H9 (cell line): ENCODE results near the gene NCKAP5. TPM values are rescaled to one million over a fixed set of nuclear protein-coding genes. Genes with fewer than 3 reads are reported as not detected.

Experiments used
- DNase-seq: peaks from one replicate; pipeline ENCODE4 v3.0.0-alpha.2; 2017
- H2AFZ ChIP-seq: one replicate; pipeline ENCODE4 v1.6.1; 2013; ENCODE audit warnings: mild to moderate bottlenecking, low read length, control low read depth, moderate library complexity
- H2AK5ac ChIP-seq: 2 replicates; pipeline ENCODE4 v1.6.1; 2013; ENCODE audit warnings: low read length, control low read depth, mixed read lengths; ENCODE audit not compliant: insufficient read length
- H2BK120ac ChIP-seq: one replicate; pipeline ENCODE4 v1.6.1; 2013; ENCODE audit warnings: low read depth, mild to moderate bottlenecking, low read length, control low read depth, inconsistent platforms; ENCODE audit not compliant: poor library complexity, severe bottlenecking
- H2BK12ac ChIP-seq: 2 replicates; pipeline ENCODE4 v1.6.1; 2013; ENCODE audit warnings: low read length, control low read depth, mixed read lengths, low read depth; ENCODE audit not compliant: insufficient read length
- H2BK15ac ChIP-seq: 2 replicates; pipeline ENCODE4 v1.6.1; 2013; ENCODE audit warnings: low read depth, low read length, control low read depth
- H2BK20ac ChIP-seq: one replicate; pipeline ENCODE4 v1.6.1; 2013; ENCODE audit warnings: low read depth, mild to moderate bottlenecking, low read length, control low read depth, inconsistent platforms; ENCODE audit not compliant: poor library complexity, severe bottlenecking
- H2BK5ac ChIP-seq: 2 replicates; pipeline ENCODE4 v1.6.1; 2013; ENCODE audit warnings: low read length, control low read depth, mixed read lengths; ENCODE audit not compliant: insufficient read length
- H3K14ac ChIP-seq: 2 replicates; pipeline ENCODE4 v1.6.1; 2013; ENCODE audit warnings: low read length, control low read depth; ENCODE audit not compliant: insufficient read depth
- H3K18ac ChIP-seq: 2 replicates; pipeline ENCODE4 v1.6.1; 2013; ENCODE audit warnings: low read depth, mild to moderate bottlenecking, mixed read lengths, low read length, control low read depth; ENCODE audit not compliant: insufficient read length
- H3K23ac ChIP-seq: 2 replicates; pipeline ENCODE4 v1.6.1; 2013; ENCODE audit warnings: low read length, control low read depth, mixed read lengths, low read depth; ENCODE audit not compliant: insufficient read length
- H3K23me2 ChIP-seq: 2 replicates; pipeline ENCODE4 v1.6.1; 2013; ENCODE audit warnings: low read depth, mild to moderate bottlenecking, mixed read lengths, low read length, control low read depth; ENCODE audit not compliant: insufficient read length, poor library complexity, severe bottlenecking
- H3K27ac ChIP-seq: 2 replicates; pipeline ENCODE4 v1.5.1; 2013; ENCODE audit warnings: low read length, control low read depth, mixed read lengths, low read depth; ENCODE audit not compliant: insufficient read length
- H3K27me3 ChIP-seq: 2 replicates; pipeline ENCODE4 v1.6.1; 2013; ENCODE audit warnings: low read length, control low read depth, inconsistent platforms; ENCODE audit not compliant: insufficient read depth
- H3K4ac ChIP-seq: 2 replicates; pipeline ENCODE4 v1.6.1; 2013; ENCODE audit warnings: low read depth, mild to moderate bottlenecking, control low read depth, inconsistent platforms, low read length, moderate library complexity
- H3K4me1 ChIP-seq: 2 replicates; pipeline ENCODE4 v1.6.1; 2013; ENCODE audit warnings: low read length, control low read depth, inconsistent platforms; ENCODE audit not compliant: insufficient read depth
- H3K4me2 ChIP-seq: 2 replicates; pipeline ENCODE4 v1.6.1; 2013; ENCODE audit warnings: low read length, control low read depth, mixed read lengths; ENCODE audit not compliant: insufficient read length, insufficient read depth
- H3K56ac ChIP-seq: 2 replicates; pipeline ENCODE4 v1.6.1; 2013; ENCODE audit warnings: low read depth, mild to moderate bottlenecking, mixed read lengths, low read length, control low read depth; ENCODE audit not compliant: insufficient read length
- H3K79me1 ChIP-seq: 2 replicates; pipeline ENCODE4 v1.6.1; 2013; ENCODE audit warnings: low read depth, mild to moderate bottlenecking, moderate library complexity, low read length, control low read depth, inconsistent platforms; ENCODE audit not compliant: insufficient read depth, poor library complexity, severe bottlenecking
- H3K79me2 ChIP-seq: 2 replicates; pipeline ENCODE4 v1.6.1; 2013; ENCODE audit warnings: low read length, control low read depth, inconsistent platforms; ENCODE audit not compliant: insufficient read depth
- H3K9ac ChIP-seq: 2 replicates; pipeline ENCODE4 v1.6.1; 2013; ENCODE audit warnings: low read length, control low read depth, mixed read lengths; ENCODE audit not compliant: insufficient read length; ENCODE audit errors: extremely low read depth
- H3K9me3 ChIP-seq: one replicate; pipeline ENCODE4 v1.6.1; 2013; ENCODE audit warnings: low read depth, low read length, inconsistent platforms; ENCODE audit not compliant: control insufficient read depth
- H3T11ph ChIP-seq: one replicate; pipeline ENCODE4 v1.6.1; 2013; ENCODE audit warnings: mild to moderate bottlenecking, low read length, control low read depth, inconsistent platforms
- H4K20me1 ChIP-seq: one replicate; pipeline ENCODE4 v1.6.1; 2013; ENCODE audit not compliant: control insufficient read depth, insufficient read length, insufficient read depth
- H4K5ac ChIP-seq: 2 replicates; pipeline ENCODE4 v1.6.1; 2013; ENCODE audit warnings: low read depth, mild to moderate bottlenecking, mixed read lengths, low read length, control low read depth; ENCODE audit not compliant: insufficient read length
- H4K8ac ChIP-seq: replicated peaks from 2 replicates; pipeline ENCODE4 v1.6.1; 2013; ENCODE audit warnings: low read length, control low read depth, mixed read lengths, low read depth; ENCODE audit not compliant: insufficient read length
- H4K91ac ChIP-seq: 2 replicates; pipeline ENCODE4 v1.6.1; 2013; ENCODE audit warnings: low read depth, mild to moderate bottlenecking, moderate library complexity, mixed read lengths, low read length, control low read depth; ENCODE audit not compliant: insufficient read length
- H3K27ac Mint-ChIP-seq, 3 experiments: 2 replicates in 2 of 3; 3 replicates in 1 of 3; pipeline ENCODE4 v1.8.0; 2020 to 2021; ENCODE audit warnings: mixed read lengths in 3 of 3, mild to moderate bottlenecking in 1 of 3, moderate library complexity in 1 of 3
- H3K27me3 Mint-ChIP-seq: 2 replicates; pipeline ENCODE4 v1.8.0; 2021; ENCODE audit warnings: low read depth, mild to moderate bottlenecking, moderate library complexity, mixed read lengths
- H3K36me3 Mint-ChIP-seq, 3 experiments: 2 replicates in 2 of 3; 3 replicates in 1 of 3; pipeline ENCODE4 v1.8.0; 2020 to 2021; ENCODE audit warnings: low read depth in 3 of 3, mixed read lengths in 3 of 3; ENCODE audit not compliant: insufficient read depth in 1 of 3
- H3K4me1 Mint-ChIP-seq, 2 experiments: 2 replicates each; pipeline ENCODE4 v1.8.0; 2020; ENCODE audit warnings: mixed read lengths in 2 of 2
- H3K4me3 Mint-ChIP-seq, 2 experiments: 2 replicates in 1 of 2; 3 replicates in 1 of 2; pipeline ENCODE4 v1.8.0; 2020 to 2021; ENCODE audit warnings: mild to moderate bottlenecking in 2 of 2, mixed read lengths in 2 of 2, moderate library complexity in 1 of 2
- H3K9me3 Mint-ChIP-seq, 2 experiments: 2 replicates in 1 of 2; 3 replicates in 1 of 2; pipeline ENCODE4 v1.8.0; 2020; ENCODE audit warnings: mild to moderate bottlenecking in 2 of 2, mixed read lengths in 2 of 2, moderate library complexity in 1 of 2
- WGBS: extraction: QIAGEN DNeasy Blood & Tissue Kit; methylation state at CpG from one replicate; pipeline ENCODE4 v1.1.7; 2013; ENCODE audit warnings: missing lambda C conversion rate, low lambda C conversion rate, mixed read lengths; ENCODE audit not compliant: insufficient read length; ENCODE audit errors: extremely low coverage; 5-methylcytosine and 5-hydroxymethylcytosine counted together
- total RNA-seq: library from RNA; stranded (reverse); gene quantifications from 2 replicates; pipeline ENCODE4 v1.2.1, GENCODE V29; 2021
- TF ChIP-seq, protein P1 (sequence below): fragments of 200-600 bp; sonication (generic); conservative IDR thresholded peaks from 3 replicates; pipeline ENCODE4 v1.8.0; 2021; ENCODE audit warnings: antibody characterized with exemption, mild to moderate bottlenecking

The NCKAP5 gene
- total RNA-seq, 1 experiment from 2014 or later: 0.26 TPM

- Histone ChIP-seq H4K91ac (no peak overlapping the region), H4K20me1 (no peaks in the 10 kb centered on the region), H3K4ac (no peak overlapping the region), H2BK20ac (no peak overlapping the region), H3K9me3 (no peaks in the 10 kb centered on the region), H3K9ac (no peak overlapping the region), H3K27ac (no peak overlapping the region), H2AK5ac (no peak overlapping the region), H3K27me3 (no peaks in the 10 kb centered on the region), H2AFZ (no peak overlapping the region), H3K56ac (no peak overlapping the region), H3K18ac (no peak overlapping the region), H3K14ac (no peak overlapping the region), H3T11ph (no peak overlapping the region), H3K23ac (no peak overlapping the region), H3K4me1 (no peaks in the 10 kb centered on the region), H4K8ac (no peak overlapping the region), H2BK15ac (no peak overlapping the region), H3K79me2 (no peaks in the 10 kb centered on the region), H2BK120ac (no peak overlapping the region), H2BK12ac (no peak overlapping the region), H4K5ac (no peak overlapping the region), H3K79me1 (no peaks in the 10 kb centered on the region), H3K4me2 (no peak overlapping the region), H3K23me2 (no peaks in the 10 kb centered on the region), H2BK5ac (no peak overlapping the region)
- Mint-ChIP-seq H3K36me3 (no peaks in the 10 kb centered on the region; a peak in 1 of 7 replicates), H3K27me3 (no peaks in the 10 kb centered on the region), H3K4me1 (no peaks in the 10 kb centered on the region), H3K4me3 (no peak overlapping the region), H3K27ac (no peak overlapping the region), H3K9me3 (peaks cover 2 to 3% of the 10 kb centered on the region in 2 experiments; a peak in 3 of 5 replicates)
- DNase-seq: no peak
- TF ChIP-seq, protein P1, sequence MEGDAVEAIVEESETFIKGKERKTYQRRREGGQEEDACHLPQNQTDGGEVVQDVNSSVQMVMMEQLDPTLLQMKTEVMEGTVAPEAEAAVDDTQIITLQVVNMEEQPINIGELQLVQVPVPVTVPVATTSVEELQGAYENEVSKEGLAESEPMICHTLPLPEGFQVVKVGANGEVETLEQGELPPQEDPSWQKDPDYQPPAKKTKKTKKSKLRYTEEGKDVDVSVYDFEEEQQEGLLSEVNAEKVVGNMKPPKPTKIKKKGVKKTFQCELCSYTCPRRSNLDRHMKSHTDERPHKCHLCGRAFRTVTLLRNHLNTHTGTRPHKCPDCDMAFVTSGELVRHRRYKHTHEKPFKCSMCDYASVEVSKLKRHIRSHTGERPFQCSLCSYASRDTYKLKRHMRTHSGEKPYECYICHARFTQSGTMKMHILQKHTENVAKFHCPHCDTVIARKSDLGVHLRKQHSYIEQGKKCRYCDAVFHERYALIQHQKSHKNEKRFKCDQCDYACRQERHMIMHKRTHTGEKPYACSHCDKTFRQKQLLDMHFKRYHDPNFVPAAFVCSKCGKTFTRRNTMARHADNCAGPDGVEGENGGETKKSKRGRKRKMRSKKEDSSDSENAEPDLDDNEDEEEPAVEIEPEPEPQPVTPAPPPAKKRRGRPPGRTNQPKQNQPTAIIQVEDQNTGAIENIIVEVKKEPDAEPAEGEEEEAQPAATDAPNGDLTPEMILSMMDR: no peak
- whole genome bisulfite sequencing: no CpG with 5 or more reads among the region's 4 CpGs
These were observed 137.0 kb downstream of the NCKAP5 start for GRCh38 chr2:133431289-133431688.
